HFF-Myc (cell line): ENCODE measurements around the gene HAUS3.
"Not testable (repeated sequence)": the region's sequence is repeated elsewhere in the genome, so short reads cannot be mapped to it uniquely, and the experiment has no call there.

ENCODE experiments used
- DNase-seq: peaks from one replicate; pipeline ENCODE4 v3.0.0-alpha.2; 2011; ENCODE audit warnings: low read depth; ENCODE audit errors: extremely low read depth
- H3K4me3 ChIP-seq: replicated peaks from 2 replicates; pipeline ENCODE4 v1.5.1; 2011; ENCODE audit warnings: low read depth, mild to moderate bottlenecking, control low read depth, low read length
- TF ChIP-seq, protein P1 (sequence below): IDR thresholded peaks from 2 replicates; pipeline ENCODE4 v1.5.1; 2012; ENCODE audit warnings: mild to moderate bottlenecking, low read depth, low read length, control low read depth; ENCODE audit errors: missing control alignments

The HAUS3 gene

DNA sequence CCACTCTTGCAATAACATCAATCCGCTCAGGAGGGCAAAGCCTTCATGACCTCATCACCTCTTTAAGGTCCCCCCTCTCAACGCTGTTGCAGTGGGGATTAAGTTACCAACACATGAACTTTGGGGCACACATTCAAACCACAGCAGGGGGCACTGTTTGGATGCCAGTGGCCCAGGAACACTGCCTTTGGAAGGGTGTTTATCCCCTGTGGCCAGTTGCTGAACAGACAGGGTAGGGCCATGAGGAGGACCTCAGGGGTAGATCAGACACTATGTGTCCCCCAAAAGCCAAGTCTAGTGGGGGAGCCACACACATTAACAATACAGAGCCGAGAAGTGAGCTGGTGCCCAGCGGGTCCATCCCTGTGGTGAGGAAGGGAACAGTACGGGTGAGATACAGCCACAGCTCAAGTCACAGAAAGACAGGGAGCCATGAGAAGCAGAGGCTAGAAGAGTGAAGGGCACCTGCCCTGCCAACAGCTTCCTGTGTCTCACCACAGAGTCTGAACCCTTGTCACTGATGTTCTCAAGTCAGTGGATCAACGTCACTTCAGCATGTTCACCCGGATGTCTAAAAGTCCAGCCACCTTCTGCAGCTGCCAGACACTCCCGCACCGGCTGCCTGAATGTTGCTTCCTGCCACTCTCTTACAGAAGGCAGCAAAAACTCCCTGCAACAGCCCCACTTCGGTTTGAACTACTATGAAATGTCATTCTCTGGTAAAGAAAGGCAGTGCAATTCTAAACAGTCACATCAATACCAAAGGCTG is 39.8 kb upstream of the HAUS3 start:
- DNase-seq = no peak
- TF ChIP-seq, protein P1, sequence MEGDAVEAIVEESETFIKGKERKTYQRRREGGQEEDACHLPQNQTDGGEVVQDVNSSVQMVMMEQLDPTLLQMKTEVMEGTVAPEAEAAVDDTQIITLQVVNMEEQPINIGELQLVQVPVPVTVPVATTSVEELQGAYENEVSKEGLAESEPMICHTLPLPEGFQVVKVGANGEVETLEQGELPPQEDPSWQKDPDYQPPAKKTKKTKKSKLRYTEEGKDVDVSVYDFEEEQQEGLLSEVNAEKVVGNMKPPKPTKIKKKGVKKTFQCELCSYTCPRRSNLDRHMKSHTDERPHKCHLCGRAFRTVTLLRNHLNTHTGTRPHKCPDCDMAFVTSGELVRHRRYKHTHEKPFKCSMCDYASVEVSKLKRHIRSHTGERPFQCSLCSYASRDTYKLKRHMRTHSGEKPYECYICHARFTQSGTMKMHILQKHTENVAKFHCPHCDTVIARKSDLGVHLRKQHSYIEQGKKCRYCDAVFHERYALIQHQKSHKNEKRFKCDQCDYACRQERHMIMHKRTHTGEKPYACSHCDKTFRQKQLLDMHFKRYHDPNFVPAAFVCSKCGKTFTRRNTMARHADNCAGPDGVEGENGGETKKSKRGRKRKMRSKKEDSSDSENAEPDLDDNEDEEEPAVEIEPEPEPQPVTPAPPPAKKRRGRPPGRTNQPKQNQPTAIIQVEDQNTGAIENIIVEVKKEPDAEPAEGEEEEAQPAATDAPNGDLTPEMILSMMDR = peak; percentile 10
- no peak overlapping the region for H3K4me3 ChIP-seq

DNA sequence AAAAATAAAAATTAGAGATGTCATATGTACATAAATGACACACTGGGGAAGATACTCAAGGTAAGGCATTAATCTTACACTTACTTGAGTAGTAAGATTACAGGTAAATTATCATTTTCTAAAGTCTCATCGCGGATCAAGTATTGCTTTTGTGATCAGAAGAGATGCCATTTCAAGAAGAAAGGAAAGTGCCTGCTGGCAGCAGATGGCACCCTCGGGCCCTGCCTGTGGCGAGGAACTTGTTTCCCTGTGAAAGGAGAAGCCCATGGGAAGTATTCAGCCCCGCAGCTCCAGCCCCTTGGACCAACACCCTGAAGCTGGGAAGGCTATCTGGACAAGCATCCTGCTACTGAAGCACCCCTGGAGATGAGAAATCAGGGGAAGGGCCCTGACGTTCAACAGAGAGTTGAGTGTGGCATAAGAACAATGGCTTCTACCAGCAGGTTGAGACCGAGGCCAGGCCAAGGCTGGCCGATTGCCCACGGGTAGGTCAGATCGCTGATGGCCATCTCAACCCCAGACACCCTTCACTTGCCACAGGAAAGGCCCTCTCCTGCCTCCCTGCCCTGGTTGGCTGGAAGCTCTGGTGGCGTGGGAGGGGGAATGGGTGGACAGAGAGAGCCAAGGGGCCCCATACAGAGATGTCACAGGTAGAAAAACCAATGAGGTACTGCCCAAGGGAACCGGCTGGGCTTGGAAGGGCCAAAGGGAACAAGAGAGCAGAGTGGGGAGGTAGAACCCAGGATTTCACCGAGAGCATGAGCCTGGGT is 38.8 kb upstream of the HAUS3 start:
- no peak for DNase-seq
- TF ChIP-seq, protein P1 = peak; percentile 7

DNA sequence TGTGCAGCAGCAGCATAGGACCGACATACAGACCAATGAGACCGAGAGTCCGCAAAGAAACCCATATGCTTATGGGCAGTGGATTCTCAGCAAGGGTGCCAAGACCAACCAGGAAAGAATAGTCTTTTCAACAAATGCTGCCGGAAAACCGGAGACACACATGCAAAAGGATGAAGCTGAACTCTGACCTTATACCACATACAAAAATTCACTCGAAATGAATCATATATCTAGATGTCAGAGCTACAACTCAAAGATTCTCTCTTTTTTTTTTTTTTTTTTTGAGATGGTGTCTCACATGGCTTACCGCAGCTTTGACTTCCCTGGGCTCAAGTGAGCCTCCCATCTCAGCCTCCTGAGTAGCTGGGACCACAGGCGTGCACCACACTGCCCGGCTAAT is 36.0 kb upstream of the HAUS3 start:
- TF ChIP-seq, protein P1 = no peak
- no peak for DNase-seq
- no peak overlapping the region for H3K4me3 ChIP-seq

More for the DNA sequence above, 38.8 kb upstream of the HAUS3 start:
- H3K4me3 ChIP-seq = no peak overlapping the region

DNA sequence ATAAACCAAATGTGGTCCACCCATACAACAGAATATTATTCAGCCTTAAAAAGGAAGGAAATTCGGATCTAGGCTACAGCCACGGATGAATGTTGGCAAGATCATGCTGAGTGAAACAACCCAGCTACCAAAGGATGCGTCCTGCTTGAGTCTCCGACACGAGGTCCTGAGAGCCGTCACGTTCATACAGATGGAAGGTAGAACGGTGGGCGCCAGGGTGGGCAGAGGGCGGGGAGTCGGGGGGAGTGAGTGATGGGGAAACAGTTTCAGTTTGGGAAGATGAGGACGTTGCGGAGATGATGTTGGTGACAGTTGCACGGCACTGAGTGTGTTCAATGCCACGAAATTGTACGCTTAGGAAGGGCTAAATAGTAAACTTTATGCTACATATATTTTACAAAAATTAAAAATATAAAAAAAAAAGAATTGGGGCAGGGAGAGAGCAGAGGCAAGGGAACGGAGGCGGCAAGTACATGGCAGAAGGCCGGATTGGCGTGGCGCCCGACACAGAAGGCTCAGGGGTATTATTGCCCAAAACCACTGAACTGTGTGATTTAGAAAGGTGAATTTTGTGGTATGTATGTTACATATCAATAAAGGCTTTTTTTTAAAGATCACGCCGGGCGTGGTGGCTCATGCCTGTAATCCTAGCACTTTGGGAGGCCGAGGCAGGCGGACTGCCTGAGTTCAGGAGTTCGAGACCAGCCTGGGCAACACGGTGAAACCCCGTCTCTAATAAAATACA is 34.8 kb upstream of the HAUS3 start:
- DNase-seq = no peak
- H3K4me3 ChIP-seq = no peak overlapping the region

DNA sequence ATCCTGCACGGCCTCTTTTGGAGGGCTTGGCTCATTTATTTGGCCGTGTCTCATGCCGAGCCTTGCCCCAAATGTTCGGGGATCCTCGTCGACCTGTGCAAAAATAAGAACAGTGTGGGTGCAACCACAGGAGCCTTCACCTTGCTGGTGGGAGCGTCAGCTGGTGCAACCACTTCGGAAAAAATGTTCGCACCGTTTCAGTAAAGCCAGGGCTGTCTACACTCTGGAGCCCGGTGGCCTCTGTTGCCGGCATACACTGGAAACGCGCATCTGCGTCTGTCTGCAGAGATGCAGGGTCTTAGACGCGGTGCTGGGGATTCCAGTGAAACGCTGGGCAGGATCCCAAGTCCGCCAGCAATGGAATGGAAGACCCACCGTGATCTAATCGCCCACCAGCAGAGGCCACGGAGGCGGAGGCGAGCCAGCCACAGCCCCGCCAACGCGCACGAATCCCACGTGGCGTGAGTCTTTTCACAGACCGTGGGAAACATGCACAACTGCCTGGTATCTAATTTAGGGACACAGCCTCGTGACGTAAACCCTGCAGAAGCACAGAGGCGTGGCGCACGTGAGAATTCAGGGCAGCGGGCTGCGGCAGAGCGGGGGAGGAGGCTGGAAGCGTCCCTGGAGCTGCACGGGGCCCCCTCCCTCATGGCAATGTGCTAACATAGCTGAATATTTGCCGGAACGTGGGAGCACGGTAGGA is 33.8 kb upstream of the HAUS3 start:
- no peak overlapping the region for H3K4me3 ChIP-seq
- DNase-seq = no peak
- TF ChIP-seq, protein P1 = no peak

More for the DNA sequence above, 34.8 kb upstream of the HAUS3 start:
- TF ChIP-seq, protein P1 = no peak

DNA sequence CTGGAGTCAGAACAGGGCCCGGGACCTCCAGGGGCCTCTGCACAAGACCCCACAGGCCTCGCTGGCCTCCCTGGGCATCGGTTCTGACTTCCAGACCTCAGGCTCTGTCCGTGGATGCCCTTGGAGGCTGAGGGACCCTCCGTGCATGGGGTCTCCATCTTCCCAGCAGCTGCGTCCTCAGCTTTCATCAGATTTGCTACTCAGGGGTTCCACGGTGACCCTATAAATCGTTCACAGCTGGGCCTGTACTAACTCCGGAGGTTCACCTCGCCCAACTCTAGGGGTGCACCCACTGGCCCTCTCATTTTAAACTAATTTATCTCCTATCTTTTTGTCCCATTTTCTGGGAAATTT is 33.1 kb upstream of the HAUS3 start:
- not testable (repeated sequence) for H3K4me3 ChIP-seq, DNase-seq
